Measurements from ENCODE around the gene GID4. TPM values are rescaled to one million over a fixed set of nuclear protein-coding genes. Genes with fewer than 3 reads are reported as not detected.

GID4 gene
- total and polyA plus RNA-seq, 9 donors, result 6.0 to 14.4 (median 11.2) TPM

- no peak for TF ChIP-seq CTCF (IDR thresholded peaks at IDR 0.05)
- TF ChIP-seq EP300 (IDR thresholded peaks at IDR 0.05), result no peak
- no peak for TF ChIP-seq POLR2A (IDR thresholded peaks at IDR 0.05)
- WGBS, 3 donors, result 80 to 86% (median 81%) methylated on average over 3 of the region's 3 CpGs
- intact Hi-C loops (cut with DNase I), result no loop called here
- Histone ChIP-seq H3K36me3 (no peaks in the 10 kb centered on the region), H3K27me3 (no peaks in the 10 kb centered on the region), H3K4me3 (no peak overlapping the region), H3K4me1 (ENCODE audit: insufficient read depth) (peaks cover 7% of the 10 kb centered on the region), H3K27ac (no peak overlapping the region), H3K9me3 (no peaks in the 10 kb centered on the region)
- DNase-seq, result no peak
Measured at GRCh38 chr17:18044609-18045008, 5.4 kb downstream of the GID4 start.

DNA sequence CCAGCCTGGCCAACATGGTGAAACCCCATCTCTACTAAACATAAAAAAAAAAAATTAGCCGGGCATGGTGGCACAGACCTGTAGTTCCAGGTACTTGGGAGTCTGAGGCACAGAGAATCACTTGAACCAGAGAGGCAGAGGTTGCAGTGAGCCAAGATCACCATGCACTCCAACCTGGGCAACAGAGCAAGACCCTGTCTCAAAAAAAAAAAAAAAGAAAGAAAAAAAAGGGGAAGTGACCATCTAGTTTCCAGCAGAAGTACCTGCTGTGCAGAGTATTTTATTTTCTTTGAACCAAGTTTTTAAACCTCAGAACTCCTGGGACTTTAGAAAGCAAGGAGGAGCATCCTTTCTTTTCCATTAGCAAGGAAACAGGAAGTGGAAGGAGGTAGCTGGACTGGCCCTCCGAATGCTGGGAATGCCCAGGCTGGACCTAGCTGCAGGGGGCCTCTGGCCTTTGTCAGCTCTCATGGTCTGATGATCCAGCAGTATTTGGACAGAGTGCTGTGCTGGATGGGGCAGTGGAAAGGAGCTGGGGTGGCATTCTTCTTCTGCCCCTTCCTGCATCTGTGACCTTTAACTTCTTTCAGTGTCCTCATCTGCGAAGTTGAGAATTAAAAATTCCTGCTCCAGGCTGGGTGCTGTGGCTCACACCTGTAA is 6.6 kb downstream of the GID4 start:
- H3K9me3 ChIP-seq, result no peaks in the 10 kb centered on the region
- H3K36me3 ChIP-seq, result no peaks in the 10 kb centered on the region
- intact Hi-C loops (cut with DNase I), result no loop called here
- no peak overlapping the region for H3K4me3 ChIP-seq
- no peak for DNase-seq
- 88 to 90% (median 89%) methylated on average over 3 of the region's 3 CpGs for WGBS, 3 donors
- H3K27ac ChIP-seq, result no peak overlapping the region
- H3K4me1 ChIP-seq (ENCODE audit: insufficient read depth), result peaks cover under 1% of the 10 kb centered on the region
- no peaks in the 10 kb centered on the region for H3K27me3 ChIP-seq
- TF ChIP-seq CTCF (IDR thresholded peaks at IDR 0.05) (no peak), EP300 (IDR thresholded peaks at IDR 0.05) (no peak), POLR2A (IDR thresholded peaks at IDR 0.05) (no peak)

DNA sequence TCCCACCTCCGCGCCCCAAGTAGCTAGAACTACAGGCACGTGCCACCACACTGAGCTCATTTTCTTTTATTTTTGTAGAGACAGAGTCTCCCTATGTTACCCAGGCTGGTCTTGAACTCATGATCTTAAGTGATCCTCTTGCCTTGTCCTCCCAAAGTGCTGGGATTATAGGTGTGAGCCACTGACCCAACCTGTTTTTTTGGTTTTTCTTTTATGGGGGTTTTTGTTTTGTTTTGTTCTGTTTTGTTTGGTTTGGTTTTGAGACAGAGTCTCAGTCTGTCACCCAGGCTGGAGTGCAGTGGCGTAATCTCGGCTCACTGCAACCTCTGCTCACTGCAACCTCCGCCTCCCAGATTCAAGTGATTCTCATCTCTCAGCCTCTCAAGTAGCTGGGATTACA is 16.4 kb downstream of the GID4 start:
- Histone ChIP-seq H3K4me3 (no peak overlapping the region), H3K27me3 (no peaks in the 10 kb centered on the region), H3K9me3 (no peaks in the 10 kb centered on the region), H3K4me1 (ENCODE audit: insufficient read depth) (no peaks in the 10 kb centered on the region), H3K27ac (no peak overlapping the region), H3K36me3 (no peaks in the 10 kb centered on the region)
- no peak for DNase-seq
- no peak for TF ChIP-seq CTCF (IDR thresholded peaks at IDR 0.05)
- TF ChIP-seq EP300 (IDR thresholded peaks at IDR 0.05), result no peak
- TF ChIP-seq POLR2A (IDR thresholded peaks at IDR 0.05), result no peak
- WGBS, 3 donors, result 94 to 96% (median 94%) methylated on average over 6 of the region's 6 CpGs
- intact Hi-C loops (cut with DNase I), result no loop called here

DNA sequence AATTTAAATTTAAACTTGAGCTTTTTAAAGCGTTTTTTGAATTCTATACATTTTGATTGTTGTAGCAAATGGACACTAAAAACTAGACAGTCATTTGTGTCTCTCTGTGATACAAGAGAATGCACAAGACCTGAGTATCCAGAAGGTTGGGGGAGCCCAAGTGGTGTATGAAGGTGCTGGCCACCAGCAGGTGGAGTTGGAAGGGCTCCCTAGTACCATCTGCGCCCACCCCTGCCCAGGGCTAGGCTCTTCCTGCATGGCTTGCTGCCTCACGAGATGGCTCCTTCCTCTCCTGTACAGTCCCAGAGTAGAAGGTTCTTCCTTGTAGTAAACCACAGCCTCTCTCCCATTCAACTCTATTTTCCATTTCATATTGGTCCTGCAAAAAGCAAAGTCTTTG is 17.0 kb downstream of the GID4 start:
- Histone ChIP-seq H3K27ac (no peak overlapping the region), H3K36me3 (no peaks in the 10 kb centered on the region), H3K4me1 (ENCODE audit: insufficient read depth) (no peaks in the 10 kb centered on the region), H3K27me3 (no peaks in the 10 kb centered on the region), H3K9me3 (no peaks in the 10 kb centered on the region), H3K4me3 (no peak overlapping the region)
- no peak for DNase-seq
- 94 to 95% (median 95%) methylated on average over 3 of the region's 3 CpGs for WGBS, 3 donors
- intact Hi-C loops (cut with DNase I), result no loop called here
- TF ChIP-seq POLR2A (IDR thresholded peaks at IDR 0.05) (no peak), EP300 (IDR thresholded peaks at IDR 0.05) (no peak), CTCF (IDR thresholded peaks at IDR 0.05) (no peak)
